Measurements from ENCODE around the gene LITAF. TPM values are rescaled to one million over a fixed set of nuclear protein-coding genes. Genes with fewer than 3 reads are reported as not detected.

Gene LITAF
- total RNA-seq, 1 experiment from 2014 or later: 84.2 TPM

DNA sequence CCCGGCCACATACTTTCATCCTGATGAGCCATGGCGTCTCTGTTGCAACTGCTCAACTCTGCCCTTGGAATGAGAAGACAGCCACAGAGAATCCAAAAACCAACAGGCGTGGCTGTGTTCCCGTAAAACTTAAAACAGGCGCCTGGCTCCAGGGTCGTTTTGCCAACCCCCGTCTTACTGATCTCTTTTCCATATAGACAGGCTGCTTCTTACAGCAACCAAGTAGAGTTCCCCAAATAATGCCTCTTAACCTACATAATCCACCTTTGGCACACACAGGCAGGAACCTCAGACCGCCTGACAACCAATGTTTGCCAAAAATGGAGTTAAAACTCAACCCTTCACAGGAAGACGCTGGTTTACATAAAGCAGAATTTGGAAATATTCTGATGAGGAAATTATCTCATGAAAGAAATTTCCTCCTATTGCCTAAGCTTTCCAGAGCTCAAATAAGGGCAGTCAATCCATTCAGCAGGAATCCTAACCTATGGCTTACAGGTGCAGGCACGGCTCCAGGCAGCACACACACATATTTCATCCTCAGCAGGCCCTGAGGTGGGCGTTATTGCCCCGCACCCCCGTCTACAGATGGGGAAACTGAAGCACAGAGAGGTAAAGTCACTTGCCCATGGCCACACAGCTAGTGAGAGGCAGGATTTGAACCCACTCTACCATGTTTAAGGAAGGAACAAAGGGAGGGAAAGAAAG, 35.8 kb downstream of the LITAF start:
- BruUV-seq (replicated peaks): no TSS peak
- intact Hi-C loops (cut with micrococcal nuclease): no loop called here
- Histone ChIP-seq H4K20me1 (ENCODE audit: insufficient read depth) (no peaks in the 10 kb centered on the region), H3K9me2 (ENCODE audit: insufficient read depth) (no peaks in the 10 kb centered on the region), H3K79me2 (ENCODE audit: insufficient read depth, low read length) (no peaks in the 10 kb centered on the region), H3K4me1 (ENCODE audit: control insufficient read depth in 1 of 2, insufficient read depth in 2 of 2, low read length in 2 of 2) (peaks cover 0 to 6% of the 10 kb centered on the region in 2 experiments; a peak in 1 of 4 replicates), H3K9ac (ENCODE audit: low read length) (no peak overlapping the region), H3K4me3 (replicated peaks in 1 of 2; ENCODE audit: low read depth in 1 of 2, low read length in 2 of 2) (no peak overlapping the region), H3K4me2 (ENCODE audit: low read length) (no peak overlapping the region), H3K27me3 (ENCODE audit: insufficient read depth, low read length) (no peaks in the 10 kb centered on the region), H3K36me3 (ENCODE audit: control insufficient read depth in 1 of 2, insufficient read depth in 2 of 2, low read length in 2 of 2) (peaks cover 20 to 31% of the 10 kb centered on the region in 2 experiments), H3K27ac (ENCODE audit: low read depth, low read length) (no peak overlapping the region), H3K9me3 (ENCODE audit: control insufficient read depth in 1 of 2, insufficient read depth in 1 of 2, low read depth in 1 of 2, low read length in 2 of 2) (peaks cover 3 to 7% of the 10 kb centered on the region in 2 experiments; a peak in 2 of 4 replicates), H2AFZ (ENCODE audit: low read depth, low read length, poor library complexity, severe bottlenecking) (no peak overlapping the region)
- ChIA-PET RAD21 (ENCODE audit: low non-redundant PET in 1 of 2, low total read pairs in 2 of 2, uncharacterized antibody in 2 of 2, unreplicated experiment in 2 of 2) (interaction anchor here in 1 of 2 experiments (0.6 kb wide), 1 partner anchor 14 kb away, joined by 5 read pairs; no protein-coding TSS in a partner anchor), POLR2A (no interaction called here), CTCF (no interaction called here)
- DNase-seq (ENCODE audit: low read depth, low spot score): no peak
- TF ChIP-seq JUND (IDR thresholded peaks at IDR 0.05) (no peak), SIN3A (IDR thresholded peaks at IDR 0.05; ENCODE audit: low read depth) (no peak), EZH2phosphoT487 (IDR thresholded peaks at IDR 0.05; ENCODE audit: borderline replicate concordance) (no peak), ELF1 (IDR thresholded peaks at IDR 0.05; ENCODE audit: borderline replicate concordance, low read depth) (no peak), FOSL1 (IDR thresholded peaks at IDR 0.05; ENCODE audit: low read depth) (no peak), YY1 (IDR thresholded peaks at IDR 0.05; ENCODE audit: extremely low read depth, insufficient replicate concordance, low read depth, low read length) (no peak), TCF7L2 (IDR thresholded peaks at IDR 0.05; ENCODE audit: borderline replicate concordance, extremely low read depth, insufficient read depth, insufficient read length) (no peak), ZNF274 (IDR thresholded peaks at IDR 0.05; ENCODE audit: low read depth, low read length) (no peak), RAD21 (IDR thresholded peaks at IDR 0.05; ENCODE audit: low read depth) (no peak), CBX3 (IDR thresholded peaks at IDR 0.05; ENCODE audit: low read depth) (no peak), SP1 (IDR thresholded peaks at IDR 0.05; ENCODE audit: low read depth) (no peak), ZFX (IDR thresholded peaks at IDR 0.05) (no peak), POLR2A (IDR thresholded peaks at IDR 0.05; ENCODE audit: borderline replicate concordance, extremely low read depth, insufficient read depth, insufficient read length) (no peak), SRF (IDR thresholded peaks at IDR 0.05; ENCODE audit: low read depth) (no peak), EZH2 (IDR thresholded peaks at IDR 0.05) (no peak), EGR1 (IDR thresholded peaks at IDR 0.05; ENCODE audit: low read depth) (no peak)
- TF ChIP-seq, protein P1, sequence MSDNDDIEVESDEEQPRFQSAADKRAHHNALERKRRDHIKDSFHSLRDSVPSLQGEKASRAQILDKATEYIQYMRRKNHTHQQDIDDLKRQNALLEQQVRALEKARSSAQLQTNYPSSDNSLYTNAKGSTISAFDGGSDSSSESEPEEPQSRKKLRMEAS (IDR thresholded peaks at IDR 0.05): no peak
- TF ChIP-seq, protein P2, sequence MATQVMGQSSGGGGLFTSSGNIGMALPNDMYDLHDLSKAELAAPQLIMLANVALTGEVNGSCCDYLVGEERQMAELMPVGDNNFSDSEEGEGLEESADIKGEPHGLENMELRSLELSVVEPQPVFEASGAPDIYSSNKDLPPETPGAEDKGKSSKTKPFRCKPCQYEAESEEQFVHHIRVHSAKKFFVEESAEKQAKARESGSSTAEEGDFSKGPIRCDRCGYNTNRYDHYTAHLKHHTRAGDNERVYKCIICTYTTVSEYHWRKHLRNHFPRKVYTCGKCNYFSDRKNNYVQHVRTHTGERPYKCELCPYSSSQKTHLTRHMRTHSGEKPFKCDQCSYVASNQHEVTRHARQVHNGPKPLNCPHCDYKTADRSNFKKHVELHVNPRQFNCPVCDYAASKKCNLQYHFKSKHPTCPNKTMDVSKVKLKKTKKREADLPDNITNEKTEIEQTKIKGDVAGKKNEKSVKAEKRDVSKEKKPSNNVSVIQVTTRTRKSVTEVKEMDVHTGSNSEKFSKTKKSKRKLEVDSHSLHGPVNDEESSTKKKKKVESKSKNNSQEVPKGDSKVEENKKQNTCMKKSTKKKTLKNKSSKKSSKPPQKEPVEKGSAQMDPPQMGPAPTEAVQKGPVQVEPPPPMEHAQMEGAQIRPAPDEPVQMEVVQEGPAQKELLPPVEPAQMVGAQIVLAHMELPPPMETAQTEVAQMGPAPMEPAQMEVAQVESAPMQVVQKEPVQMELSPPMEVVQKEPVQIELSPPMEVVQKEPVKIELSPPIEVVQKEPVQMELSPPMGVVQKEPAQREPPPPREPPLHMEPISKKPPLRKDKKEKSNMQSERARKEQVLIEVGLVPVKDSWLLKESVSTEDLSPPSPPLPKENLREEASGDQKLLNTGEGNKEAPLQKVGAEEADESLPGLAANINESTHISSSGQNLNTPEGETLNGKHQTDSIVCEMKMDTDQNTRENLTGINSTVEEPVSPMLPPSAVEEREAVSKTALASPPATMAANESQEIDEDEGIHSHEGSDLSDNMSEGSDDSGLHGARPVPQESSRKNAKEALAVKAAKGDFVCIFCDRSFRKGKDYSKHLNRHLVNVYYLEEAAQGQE (IDR thresholded peaks at IDR 0.05; ENCODE audit: low read depth): no peak
- TF ChIP-seq, protein P3, sequence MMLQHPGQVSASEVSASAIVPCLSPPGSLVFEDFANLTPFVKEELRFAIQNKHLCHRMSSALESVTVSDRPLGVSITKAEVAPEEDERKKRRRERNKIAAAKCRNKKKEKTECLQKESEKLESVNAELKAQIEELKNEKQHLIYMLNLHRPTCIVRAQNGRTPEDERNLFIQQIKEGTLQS (IDR thresholded peaks at IDR 0.05): no peak
- TF ChIP-seq, protein P4, sequence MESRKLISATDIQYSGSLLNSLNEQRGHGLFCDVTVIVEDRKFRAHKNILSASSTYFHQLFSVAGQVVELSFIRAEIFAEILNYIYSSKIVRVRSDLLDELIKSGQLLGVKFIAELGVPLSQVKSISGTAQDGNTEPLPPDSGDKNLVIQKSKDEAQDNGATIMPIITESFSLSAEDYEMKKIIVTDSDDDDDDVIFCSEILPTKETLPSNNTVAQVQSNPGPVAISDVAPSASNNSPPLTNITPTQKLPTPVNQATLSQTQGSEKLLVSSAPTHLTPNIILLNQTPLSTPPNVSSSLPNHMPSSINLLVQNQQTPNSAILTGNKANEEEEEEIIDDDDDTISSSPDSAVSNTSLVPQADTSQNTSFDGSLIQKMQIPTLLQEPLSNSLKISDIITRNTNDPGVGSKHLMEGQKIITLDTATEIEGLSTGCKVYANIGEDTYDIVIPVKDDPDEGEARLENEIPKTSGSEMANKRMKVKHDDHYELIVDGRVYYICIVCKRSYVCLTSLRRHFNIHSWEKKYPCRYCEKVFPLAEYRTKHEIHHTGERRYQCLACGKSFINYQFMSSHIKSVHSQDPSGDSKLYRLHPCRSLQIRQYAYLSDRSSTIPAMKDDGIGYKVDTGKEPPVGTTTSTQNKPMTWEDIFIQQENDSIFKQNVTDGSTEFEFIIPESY (IDR thresholded peaks at IDR 0.05; ENCODE audit: extremely low read depth, insufficient replicate concordance, low read length): no peak
- ATAC-seq: no peak

All from HCT116 (cell line).